MCF 10A (cell line): ENCODE results near the gene CCNL2. TPM values are rescaled to one million over a fixed set of nuclear protein-coding genes. Genes with fewer than 3 reads are reported as not detected.

Experiments used
- BruUV-seq: library from RNA; stranded (reverse); fragments of 400-500 nt; replicated peaks from 2 replicates; lab custom pipeline; 2021; lab: Mats Ljungman, UMichigan
- CTCF ChIA-PET: fragments of 300-600 bp; sonication (Branson Sonifier 250); formaldehyde crosslinking; extraction: SDS; loops from one replicate; lab custom pipeline; 2021; ENCODE audit warnings: antibody characterized with exemption, inconsistent platforms; lab: Yijun Ruan, JAX
- POLR2A ChIA-PET: fragments of 300-600, 350-650 bp; sonication (Branson Sonifier 250); formaldehyde crosslinking; extraction: SDS; loops from one replicate; lab custom pipeline; 2020; ENCODE audit warnings: antibody characterized with exemption, inconsistent platforms; lab: Yijun Ruan, JAX
- DNase-seq: peaks from one replicate; pipeline ENCODE4 v3.0.0-alpha.2; 2018; ENCODE audit not compliant: unreplicated experiment
- H3K27ac Mint-ChIP-seq: one replicate; pipeline ENCODE4 v1.8.0; 2022; ENCODE audit warnings: mild to moderate bottlenecking, low read depth, mixed read lengths; ENCODE audit not compliant: unreplicated experiment
- H3K27me3 Mint-ChIP-seq: one replicate; pipeline ENCODE4 v1.8.0; 2022; ENCODE audit warnings: mixed read lengths; ENCODE audit not compliant: insufficient read depth, unreplicated experiment
- H3K36me3 Mint-ChIP-seq: one replicate; pipeline ENCODE4 v1.8.0; 2022; ENCODE audit warnings: mild to moderate bottlenecking, moderate library complexity, mixed read lengths; ENCODE audit not compliant: insufficient read depth, unreplicated experiment
- H3K4me1 Mint-ChIP-seq: one replicate; pipeline ENCODE4 v1.8.0; 2022; ENCODE audit warnings: mixed read lengths; ENCODE audit not compliant: insufficient read depth, unreplicated experiment
- H3K4me3 Mint-ChIP-seq: one replicate; pipeline ENCODE4 v1.8.0; 2022; ENCODE audit warnings: mild to moderate bottlenecking, moderate library complexity, mixed read lengths; ENCODE audit not compliant: unreplicated experiment
- H3K9me3 Mint-ChIP-seq: one replicate; pipeline ENCODE4 v1.8.0; 2022; ENCODE audit warnings: mixed read lengths; ENCODE audit not compliant: unreplicated experiment
- CTCF ChIP-seq: fragments of 200-600 bp; IDR thresholded peaks from one replicate; pipeline ENCODE4 v1.8.0; 2022; ENCODE audit warnings: antibody characterized with exemption, mild to moderate bottlenecking; ENCODE audit not compliant: unreplicated experiment
- intact Hi-C: fragments of 100-400 bp; cut with micrococcal nuclease; formaldehyde crosslinking; loops from 2 replicates; pipeline ENCODE4 v1.14.1; 2022
- total RNA-seq: library from RNA; stranded (reverse); gene quantifications from 2 replicates; pipeline ENCODE4 v1.2.3, GENCODE V29; 2022

The CCNL2 gene
- total RNA-seq, 1 experiment from 2014 or later, result 248 TPM

DNA sequence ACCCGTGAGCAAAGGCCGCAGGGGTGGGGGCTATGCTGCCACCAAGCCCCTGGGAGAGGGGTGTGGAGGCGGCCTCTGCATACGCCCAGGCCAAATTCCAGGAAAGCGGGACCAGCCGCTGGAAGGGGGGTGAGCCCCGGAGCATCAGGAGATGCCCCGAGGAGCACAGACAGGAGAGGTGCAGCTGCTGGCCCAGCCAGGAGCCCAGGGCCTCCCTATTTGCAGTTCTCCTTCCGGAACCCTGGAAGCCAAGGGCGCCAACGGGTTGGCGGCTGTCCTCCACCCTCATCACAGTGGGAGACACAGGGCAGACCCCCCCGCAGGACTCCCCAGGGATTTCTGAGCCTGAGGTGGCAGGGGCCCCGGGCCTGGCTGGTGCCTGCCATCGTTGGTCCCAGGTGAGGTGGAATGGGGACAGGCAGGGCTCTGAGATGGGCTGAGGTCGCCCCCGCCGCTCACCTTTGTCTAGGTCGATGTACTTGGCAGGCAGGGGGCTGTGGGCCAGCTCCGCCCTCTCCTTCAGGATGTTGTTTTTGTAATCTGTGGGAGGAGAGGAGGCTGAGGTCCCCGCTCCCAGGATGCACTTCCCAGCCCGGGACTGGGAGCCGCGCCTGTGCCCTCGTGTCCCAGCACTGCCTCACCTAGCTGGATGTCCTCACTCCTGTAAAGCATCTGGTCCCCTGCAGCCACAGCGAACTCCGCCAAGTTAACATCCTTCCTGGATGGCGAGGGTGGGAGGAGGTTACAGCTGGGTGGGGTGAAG, 45.6 kb downstream of the CCNL2 start:
- H3K4me3 Mint-ChIP-seq, result no peak overlapping the region
- H3K9me3 Mint-ChIP-seq, result no peaks in the 10 kb centered on the region
- no peak for TF ChIP-seq CTCF
- no peak for DNase-seq
- ChIA-PET CTCF (interaction anchor here (1.5 kb wide), 1 partner anchor 18 kb away, joined by 9 read pairs; no protein-coding TSS in a partner anchor), POLR2A (interaction anchor here (1.3 to 2.0 kb wide), 2 partner anchors 18 to 21 kb away, joined by 4 to 7 read pairs; partner anchors contain the start of gene AURKAIP1)
- intact Hi-C loops, result no loop called here
- H3K27ac Mint-ChIP-seq, result no peak overlapping the region
- H3K27me3 Mint-ChIP-seq, result no peaks in the 10 kb centered on the region
- H3K36me3 Mint-ChIP-seq, result peaks cover 5% of the 10 kb centered on the region
- H3K4me1 Mint-ChIP-seq, result no peaks in the 10 kb centered on the region
- no TSS peak for BruUV-seq

GRCh38 chr1:1352786-1353388, 46.2 kb downstream of the CCNL2 start:
- DNase-seq, result no peak
- Mint-ChIP-seq H3K27ac (peak overlapping the region; percentile 86), H3K9me3 (no peaks in the 10 kb centered on the region), H3K27me3 (no peaks in the 10 kb centered on the region), H3K36me3 (peaks cover 5% of the 10 kb centered on the region), H3K4me3 (no peak overlapping the region), H3K4me1 (no peaks in the 10 kb centered on the region)
- CTCF ChIA-PET, result interaction anchor here (1.5 kb wide), 1 partner anchor 19 kb away, joined by 9 read pairs; no protein-coding TSS in a partner anchor
- BruUV-seq, result no TSS peak
- intact Hi-C loops, result no loop called here
- TF ChIP-seq CTCF, result no peak
- POLR2A ChIA-PET, result interaction anchor here (1.1 to 2.0 kb wide), 3 partner anchors 17 to 22 kb away, joined by 4 to 7 read pairs (median 6); partner anchors contain the start of gene AURKAIP1

- no peaks in the 10 kb centered on the region for H3K27me3 Mint-ChIP-seq
- peaks cover 10% of the 10 kb centered on the region for H3K4me1 Mint-ChIP-seq
- intact Hi-C loops, result no loop called here
- TF ChIP-seq CTCF, result no peak
- ChIA-PET CTCF (interaction anchor here (0.6 kb wide), 1 partner anchor 34 kb away, joined by 3 read pairs; no protein-coding TSS in a partner anchor), POLR2A (interaction anchor here (0.7 to 2.0 kb wide), 4 partner anchors 18 to 47 kb away, joined by 4 to 7 read pairs (median 5); partner anchors contain the start of genes AURKAIP1 and CCNL2)
- no peaks in the 10 kb centered on the region for H3K9me3 Mint-ChIP-seq
- DNase-seq, result no peak
- peak overlapping the region; percentile 86 for H3K27ac Mint-ChIP-seq
- no TSS peak for BruUV-seq
- peak overlapping the region; percentile 60 for H3K4me3 Mint-ChIP-seq
- peaks cover 5% of the 10 kb centered on the region for H3K36me3 Mint-ChIP-seq
These were observed 47.4 kb downstream of the CCNL2 start for GRCh38 chr1:1351511-1352427.
